ENCODE results near the gene TJP3. TPM values are rescaled to one million over a fixed set of nuclear protein-coding genes. Genes with fewer than 3 reads are reported as not detected.
"Not testable (repeated sequence)": the region's sequence is repeated elsewhere in the genome, so short reads cannot be mapped to it uniquely, and the experiment has no call there.

Gene TJP3
- total RNA-seq, 4 donors from 2014 or later = 27.3 to 60.9 (median 35.6) TPM

DNA sequence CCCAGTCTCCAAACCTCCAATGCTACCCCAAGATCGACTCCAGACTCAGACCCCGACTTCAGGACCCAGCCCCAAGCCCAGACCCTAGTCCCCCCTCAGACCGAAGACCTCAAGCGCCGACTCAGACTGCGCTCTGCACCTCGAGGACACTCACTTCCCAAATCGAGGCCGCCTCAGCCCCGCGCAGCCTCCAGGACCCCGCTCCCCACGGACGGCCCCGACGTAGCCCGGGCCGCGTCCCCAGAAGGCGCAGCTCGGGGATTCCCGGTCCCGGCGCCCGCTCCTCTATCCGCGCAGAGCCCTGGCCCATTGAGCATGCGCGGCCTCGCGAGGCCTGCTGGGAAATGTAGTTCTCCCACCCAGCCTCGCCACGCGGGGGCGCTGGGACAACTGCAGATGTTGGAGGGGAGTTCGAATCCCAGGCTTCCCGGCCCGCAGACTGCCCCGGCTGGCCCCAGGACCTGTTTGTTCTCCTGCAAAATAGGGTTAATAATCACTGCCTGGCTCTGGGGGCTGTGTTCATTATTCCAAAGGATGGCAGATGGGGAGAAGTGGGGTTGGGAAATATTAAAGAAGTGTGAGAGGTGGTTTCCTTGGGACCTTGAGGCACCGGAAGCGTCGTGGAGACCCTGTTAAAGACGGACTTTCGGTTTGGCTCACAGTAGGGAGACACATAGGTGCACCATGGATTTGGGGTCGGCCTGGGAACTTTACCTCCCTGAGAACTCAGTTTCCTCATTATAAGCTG is 53.4 kb downstream of the TJP3 start, which contains the start of gene APBA3:
TSS of gene APBA3 (minus strand) at position 311 of the 748 bp plus-strand sequence. CDS start 1,428 bp downstream, outside the sequence.
- intact Hi-C loops (cut with DNase I; ENCODE audit: low total_unique reads) = no loop called here
- TF ChIP-seq, protein P1, sequence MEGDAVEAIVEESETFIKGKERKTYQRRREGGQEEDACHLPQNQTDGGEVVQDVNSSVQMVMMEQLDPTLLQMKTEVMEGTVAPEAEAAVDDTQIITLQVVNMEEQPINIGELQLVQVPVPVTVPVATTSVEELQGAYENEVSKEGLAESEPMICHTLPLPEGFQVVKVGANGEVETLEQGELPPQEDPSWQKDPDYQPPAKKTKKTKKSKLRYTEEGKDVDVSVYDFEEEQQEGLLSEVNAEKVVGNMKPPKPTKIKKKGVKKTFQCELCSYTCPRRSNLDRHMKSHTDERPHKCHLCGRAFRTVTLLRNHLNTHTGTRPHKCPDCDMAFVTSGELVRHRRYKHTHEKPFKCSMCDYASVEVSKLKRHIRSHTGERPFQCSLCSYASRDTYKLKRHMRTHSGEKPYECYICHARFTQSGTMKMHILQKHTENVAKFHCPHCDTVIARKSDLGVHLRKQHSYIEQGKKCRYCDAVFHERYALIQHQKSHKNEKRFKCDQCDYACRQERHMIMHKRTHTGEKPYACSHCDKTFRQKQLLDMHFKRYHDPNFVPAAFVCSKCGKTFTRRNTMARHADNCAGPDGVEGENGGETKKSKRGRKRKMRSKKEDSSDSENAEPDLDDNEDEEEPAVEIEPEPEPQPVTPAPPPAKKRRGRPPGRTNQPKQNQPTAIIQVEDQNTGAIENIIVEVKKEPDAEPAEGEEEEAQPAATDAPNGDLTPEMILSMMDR (IDR thresholded peaks at IDR 0.05) = peak in 1 of 3 donors; percentile 80
- TF ChIP-seq POLR2A (IDR thresholded peaks at IDR 0.05) = no peak
- peak within 1 kb of the TSS; percentile 61 for H3K4me3 ChIP-seq (ENCODE audit: low read depth, poor library complexity, severe bottlenecking)
- peak; percentile 85 to 98 for DNase-seq (ENCODE audit: low spot score in 2 of 2)
- WGBS, 2 donors = 2 to 6% methylated on average over 39 to 45 of the region's 45 CpGs

DNA sequence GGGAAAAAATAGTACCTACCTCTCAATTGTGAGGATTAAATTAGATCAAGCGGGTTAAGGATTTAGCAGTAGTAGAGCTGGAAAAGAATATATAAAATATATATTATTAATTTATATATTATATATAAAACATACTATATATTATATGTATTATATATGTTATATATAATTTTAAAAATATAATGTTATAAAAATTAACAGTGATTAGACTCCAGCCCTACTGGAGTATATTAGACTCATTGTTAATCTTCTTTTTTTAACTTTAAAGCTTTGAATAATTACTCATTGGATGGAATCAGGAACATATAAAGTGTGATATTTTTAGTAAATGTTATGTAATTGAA is 53.9 kb downstream of the TJP3 start:
- no peak for DNase-seq (ENCODE audit: low spot score in 2 of 2)
- no peak for TF ChIP-seq POLR2A (IDR thresholded peaks at IDR 0.05)
- TF ChIP-seq, protein P1 (IDR thresholded peaks at IDR 0.05) = no peak
- WGBS, 2 donors = 42 to 49% methylated on average over 1 of the region's 1 CpG
- H3K4me3 ChIP-seq (ENCODE audit: low read depth, poor library complexity, severe bottlenecking) = no peak overlapping the region
- intact Hi-C loops (cut with DNase I; ENCODE audit: low total_unique reads) = no loop called here

- 3% methylated on average over 47 of the region's 47 CpGs for WGBS, 2 donors
- intact Hi-C loops (cut with DNase I; ENCODE audit: low total_unique reads) = no loop called here
- DNase-seq (ENCODE audit: low spot score in 2 of 2) = peak; percentile 99 to 100
- TF ChIP-seq, protein P1 (IDR thresholded peaks at IDR 0.05) = peak in 1 of 3 donors; percentile 18
- peak in 1 of 2 donors; percentile 59 for TF ChIP-seq POLR2A (IDR thresholded peaks at IDR 0.05)
- H3K4me3 ChIP-seq (ENCODE audit: low read depth, poor library complexity, severe bottlenecking) = peak within 1 kb of the TSS; percentile 61
Measured at GRCh38 chr19:3762501-3763459, 54.6 kb downstream of the TJP3 start, which contains the start of gene MRPL54. Gene MRPL54 (plus strand): TSS chr19:3762682. CDS start chr19:3762701, 19 bp downstream.

DNA sequence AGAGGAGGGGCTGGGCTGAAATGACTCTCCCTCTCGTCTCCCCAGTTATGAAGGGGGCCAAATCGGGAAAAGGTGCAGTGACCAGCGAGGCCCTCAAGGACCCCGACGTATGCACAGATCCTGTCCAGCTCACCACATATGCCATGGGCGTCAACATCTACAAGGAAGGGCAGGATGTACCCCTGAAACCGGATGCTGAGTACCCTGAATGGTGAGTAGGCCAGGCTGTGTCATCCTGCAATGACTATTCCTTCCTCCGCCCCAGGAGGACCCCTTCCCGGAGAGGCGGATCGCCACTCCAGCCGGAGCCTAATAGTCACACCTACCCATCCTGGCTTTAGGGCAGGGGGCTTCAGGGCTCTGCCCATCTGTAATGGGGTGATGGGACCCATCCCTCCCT is 56.9 kb downstream of the TJP3 start:
- WGBS, 2 donors = 90% methylated on average over 12 of the region's 12 CpGs
- no peak overlapping the region for H3K4me3 ChIP-seq (ENCODE audit: low read depth, poor library complexity, severe bottlenecking)
- intact Hi-C loops (cut with DNase I; ENCODE audit: low total_unique reads) = no loop called here
- DNase-seq (ENCODE audit: low spot score in 2 of 2) = no peak
- TF ChIP-seq, protein P1 (IDR thresholded peaks at IDR 0.05) = no peak
- no peak for TF ChIP-seq POLR2A (IDR thresholded peaks at IDR 0.05)

DNA sequence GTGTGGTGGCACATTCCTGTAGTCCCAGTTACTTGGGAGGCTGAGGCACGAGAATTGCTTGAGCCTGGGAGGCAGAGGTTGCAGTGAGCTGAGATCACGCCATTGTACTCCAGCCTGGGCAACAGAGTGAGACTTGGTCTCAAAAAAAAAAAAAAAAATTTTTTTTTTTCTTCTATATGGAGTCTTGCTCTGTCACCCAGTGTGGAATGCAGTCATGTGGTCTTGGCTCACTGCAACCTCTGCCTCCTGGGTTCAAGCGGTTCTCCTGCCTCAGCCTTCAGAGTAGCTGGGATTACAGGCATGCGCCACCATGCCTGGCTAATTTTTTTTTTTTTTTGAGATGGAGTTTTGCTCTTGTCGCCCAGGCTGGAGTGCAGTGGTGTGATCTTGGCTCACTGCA is 57.6 kb downstream of the TJP3 start:
- H3K4me3 ChIP-seq (ENCODE audit: low read depth, poor library complexity, severe bottlenecking); intact Hi-C loops (cut with DNase I; ENCODE audit: low total_unique reads); DNase-seq (ENCODE audit: low spot score in 2 of 2): not testable (repeated sequence)
- 89% methylated on average over 5 of the region's 5 CpGs for WGBS, 2 donors

DNA sequence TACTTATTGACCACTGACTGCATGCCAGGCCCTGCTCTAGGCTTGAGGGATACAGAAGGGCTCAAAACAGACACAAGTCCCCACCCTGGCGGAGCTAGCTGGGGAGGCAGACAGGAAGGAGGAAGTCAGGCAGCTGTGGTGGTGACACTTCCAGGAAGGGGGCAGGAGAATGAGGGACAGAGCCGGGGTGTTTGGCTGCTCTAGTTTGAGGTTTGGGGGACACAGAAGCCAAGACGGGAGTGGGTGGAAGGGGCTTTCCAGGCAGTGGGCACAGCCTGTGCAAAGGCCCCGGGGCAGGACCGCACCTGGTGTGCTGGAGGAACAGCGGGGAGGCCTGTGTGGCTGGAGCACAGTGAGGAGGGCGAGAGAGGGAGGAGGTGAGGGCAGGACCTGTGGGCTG is 58.3 kb downstream of the TJP3 start:
- H3K4me3 ChIP-seq (ENCODE audit: low read depth, poor library complexity, severe bottlenecking) = no peak overlapping the region
- WGBS, 2 donors = 83 to 88% methylated on average over 7 of the region's 7 CpGs
- no peak for TF ChIP-seq POLR2A (IDR thresholded peaks at IDR 0.05)
- TF ChIP-seq, protein P1 (IDR thresholded peaks at IDR 0.05) = no peak
- DNase-seq (ENCODE audit: low spot score in 2 of 2) = no peak
- intact Hi-C loops (cut with DNase I; ENCODE audit: low total_unique reads) = no loop called here
